Thoracic aorta (tissue), 2 donors: ENCODE results near the gene IL3. TPM values are rescaled to one million over a fixed set of nuclear protein-coding genes. Genes with fewer than 3 reads are reported as not detected.

ENCODE experiments used
- ATAC-seq: fragments of 150-250 bp; one replicate; pipeline ENCODE4 v1.8.0; 2017; ENCODE audit warnings: low read depth; ENCODE audit not compliant: insufficient number of reproducible peaks, low FRiP score
- DNase-seq: peaks from one replicate; pipeline ENCODE4 v3.0.0-alpha.2; 2020; ENCODE audit warnings: low spot score
- H3K27ac ChIP-seq, 2 donors: fragments of 200-600 bp; sonication (generic); 1 replicate in 1 of 2; 2 replicates in 1 of 2; pipeline ENCODE4 v1.5.1; 2016; ENCODE audit warnings: mild to moderate bottlenecking in 2 of 2, moderate library complexity in 2 of 2
- H3K27me3 ChIP-seq: fragments of 200-600 bp; sonication (generic); replicated peaks from 2 replicates; pipeline ENCODE4 v1.6.0; 2016; ENCODE audit warnings: mild to moderate bottlenecking; ENCODE audit not compliant: insufficient read depth
- H3K36me3 ChIP-seq: fragments of 200-600 bp; sonication (generic); one replicate; pipeline ENCODE4 v1.5.1; 2016
- H3K4me1 ChIP-seq, 2 donors: fragments of 200-600 bp; sonication (generic); 1 replicate in 1 of 2; 2 replicates in 1 of 2; pipeline versions ENCODE4 v1.5.1 to v1.6.0; 2016; ENCODE audit warnings: low read depth in 2 of 2, mild to moderate bottlenecking in 1 of 2; ENCODE audit not compliant: control insufficient read depth in 1 of 2
- H3K4me3 ChIP-seq: fragments of 200-600 bp; sonication (generic); 2 replicates; pipeline ENCODE4 v1.5.1; 2016; ENCODE audit warnings: mild to moderate bottlenecking
- H3K9me3 ChIP-seq: fragments of 200-600 bp; sonication (generic); 2 replicates; pipeline ENCODE4 v1.5.1; 2016
- CTCF ChIP-seq: fragments of 200-600 bp; sonication (generic); IDR thresholded peaks from one replicate; pipeline ENCODE4 v1.5.1; 2019; ENCODE audit warnings: antibody characterized with exemption
- total RNA-seq, 2 donors: library from RNA; depleted of rRNA; stranded (reverse); fragments of >200 nt; gene quantifications; one replicate each; pipeline versions ENCODE4 v1.1.0 to v1.2.3, GENCODE V29; 2016

IL3 gene
- total RNA-seq, 2 donors from 2014 or later = not detected

- H3K4me3 ChIP-seq = no peak overlapping the region
- no peak overlapping the region for H3K27ac ChIP-seq
- no peaks in the 10 kb centered on the region for H3K27me3 ChIP-seq
- DNase-seq (no peak), ATAC-seq (no peak)
- H3K9me3 ChIP-seq = no peaks in the 10 kb centered on the region
- TF ChIP-seq CTCF = no peak
- peaks cover 7 to 15% of the 10 kb centered on the region in 2 donors for H3K4me1 ChIP-seq
- no peaks in the 10 kb centered on the region for H3K36me3 ChIP-seq
Observed at GRCh38 chr5:132081458-132081857, 21.0 kb downstream of the IL3 start.

DNA sequence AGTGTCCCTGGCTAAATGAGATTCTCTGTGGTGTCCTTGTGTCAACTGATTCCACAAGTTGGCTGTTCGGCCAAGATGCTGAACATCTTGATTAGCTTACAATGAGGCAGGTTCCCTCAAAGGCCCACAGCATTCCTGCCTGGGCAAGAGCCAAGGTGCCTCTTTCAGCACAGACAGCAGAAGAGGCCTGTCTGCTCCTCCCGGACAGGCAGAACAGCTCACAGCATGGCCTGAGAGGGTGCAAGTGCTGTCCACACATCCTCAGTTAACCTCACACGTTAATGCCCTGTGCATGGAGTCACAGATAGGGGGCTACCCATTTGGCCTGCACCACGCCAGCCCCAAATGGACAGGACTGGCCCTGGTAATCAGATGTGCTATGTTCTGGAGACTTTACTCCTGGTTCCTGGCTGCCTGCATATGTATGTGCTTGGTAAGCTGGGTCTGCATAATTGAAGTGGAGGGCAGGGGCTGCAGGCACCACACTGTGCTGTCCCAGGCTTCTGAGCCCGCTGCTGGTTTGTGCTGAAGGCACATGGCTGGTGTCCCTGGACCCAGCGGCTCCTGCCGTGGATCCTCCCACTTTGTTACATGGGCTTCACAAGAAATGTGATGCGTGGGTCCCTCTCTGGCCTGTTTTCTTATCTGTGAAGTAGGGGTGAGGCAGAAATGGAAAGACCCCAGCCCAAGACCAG, 22.0 kb downstream of the IL3 start:
- no peaks in the 10 kb centered on the region for H3K9me3 ChIP-seq
- no peaks in the 10 kb centered on the region for H3K36me3 ChIP-seq
- DNase-seq = no peak
- peaks cover 7 to 25% of the 10 kb centered on the region in 2 donors for H3K4me1 ChIP-seq
- H3K4me3 ChIP-seq = no peak overlapping the region
- H3K27me3 ChIP-seq = no peaks in the 10 kb centered on the region
- ATAC-seq = no peak
- no peak for TF ChIP-seq CTCF
- no peak overlapping the region for H3K27ac ChIP-seq

- no peak overlapping the region for H3K4me3 ChIP-seq
- no peaks in the 10 kb centered on the region for H3K27me3 ChIP-seq
- ATAC-seq = no peak
- no peak overlapping the region for H3K27ac ChIP-seq
- no peak for DNase-seq
- peaks cover 7 to 26% of the 10 kb centered on the region in 2 donors for H3K4me1 ChIP-seq
- H3K9me3 ChIP-seq = no peaks in the 10 kb centered on the region
- TF ChIP-seq CTCF = no peak
- H3K36me3 ChIP-seq = no peaks in the 10 kb centered on the region
Observed at GRCh38 chr5:132083071-132083678, 22.7 kb downstream of the IL3 start.

DNA sequence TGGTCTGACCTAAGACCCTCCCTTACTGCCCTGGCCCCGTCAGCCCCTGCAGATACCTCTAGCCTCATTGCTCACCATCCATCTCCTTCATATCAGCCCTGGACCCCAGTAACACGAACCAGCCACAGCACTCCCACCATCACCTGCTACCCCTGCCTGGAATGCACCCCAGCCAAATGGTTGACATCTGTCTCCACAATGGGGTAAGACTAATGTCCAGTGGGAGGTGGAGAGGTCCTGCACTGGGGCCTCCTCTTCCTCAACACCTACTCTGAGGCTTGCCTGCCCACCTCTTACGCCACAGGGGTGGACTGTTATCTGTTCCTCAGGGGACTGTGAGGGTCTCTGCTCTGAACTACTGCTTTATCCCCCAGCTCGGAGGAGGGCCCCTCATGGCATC, 25.2 kb downstream of the IL3 start:
- Histone ChIP-seq H3K27ac (peak overlapping the region; percentile 3 to 50), H3K4me3 (no peak overlapping the region), H3K4me1 (peaks cover 7 to 26% of the 10 kb centered on the region in 2 donors), H3K9me3 (no peaks in the 10 kb centered on the region), H3K36me3 (no peaks in the 10 kb centered on the region), H3K27me3 (no peaks in the 10 kb centered on the region)
- no peak for TF ChIP-seq CTCF
- DNase-seq (no peak), ATAC-seq (no peak)

DNA sequence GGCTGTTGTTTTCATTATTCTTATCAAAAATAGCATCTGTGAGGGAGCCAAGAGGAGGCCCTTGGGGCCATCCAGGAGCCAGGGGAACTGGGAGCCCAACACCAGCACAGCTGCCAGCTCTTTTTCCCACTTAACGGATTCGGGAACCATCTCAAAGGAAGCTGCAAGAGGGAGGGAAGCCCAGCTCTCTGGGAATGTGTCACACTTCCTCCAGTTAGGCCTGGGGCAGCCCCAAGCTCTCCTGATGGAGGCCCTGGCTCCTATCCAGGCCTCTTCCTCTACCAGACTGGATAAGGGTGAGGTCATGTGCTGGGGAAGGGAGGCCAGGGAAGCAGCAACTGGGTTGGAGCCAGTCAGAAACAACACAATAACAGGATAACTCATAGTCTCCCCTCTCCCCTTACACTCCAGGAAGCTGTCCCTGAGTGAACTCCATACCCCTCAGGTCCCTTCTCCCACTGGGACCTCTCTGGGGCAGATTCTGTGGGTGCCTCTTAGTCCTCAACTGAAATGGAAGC, 25.9 kb downstream of the IL3 start:
- Histone ChIP-seq H3K27me3 (no peaks in the 10 kb centered on the region), H3K27ac (peak overlapping the region; percentile 3 to 50), H3K36me3 (no peaks in the 10 kb centered on the region), H3K4me1 (peaks cover 7 to 26% of the 10 kb centered on the region in 2 donors), H3K4me3 (no peak overlapping the region), H3K9me3 (no peaks in the 10 kb centered on the region)
- no peak for TF ChIP-seq CTCF
- DNase-seq (peak; percentile 73), ATAC-seq (peak; percentile 65)
